Neutrophil (primary cell): ENCODE data around the gene GALNT17.

Experiments
- H3K27ac ChIP-seq: fragments of 200-600 bp; sonication (generic); 2 replicates; pipeline ENCODE4 v1.5.1; 2016; ENCODE audit warnings: mild to moderate bottlenecking, moderate library complexity
- H3K27me3 ChIP-seq: fragments of 200-600 bp; sonication (generic); 2 replicates; pipeline ENCODE4 v1.6.0; 2016; ENCODE audit warnings: mild to moderate bottlenecking
- H3K36me3 ChIP-seq: fragments of 200-600 bp; sonication (generic); 2 replicates; pipeline ENCODE4 v1.5.1; 2017
- H3K4me1 ChIP-seq, 2 experiments: fragments of 200-600 bp in 1 of 2; sonication (generic) in 1 of 2; 1 replicate in 1 of 2; 2 replicates in 1 of 2; pipeline versions ENCODE4 v1.5.1 to v1.6.1; 2013 to 2016; ENCODE audit warnings: low read depth in 1 of 2, low read length in 1 of 2, mild to moderate bottlenecking in 1 of 2, moderate library complexity in 1 of 2; ENCODE audit not compliant: control insufficient read depth in 1 of 2, insufficient read depth in 1 of 2
- H3K4me3 ChIP-seq, 2 experiments: fragments of 200-600 bp in 1 of 2; sonication (generic) in 1 of 2; 1 replicate in 1 of 2; 2 replicates in 1 of 2; pipeline ENCODE4 v1.5.1; 2013 to 2016; ENCODE audit warnings: low read depth in 1 of 2, low read length in 1 of 2, mild to moderate bottlenecking in 1 of 2, moderate library complexity in 1 of 2
- H3K9me3 ChIP-seq: fragments of 200-600 bp; sonication (generic); 2 replicates; pipeline ENCODE4 v1.5.1; 2016
- CTCF ChIP-seq: fragments of 200-600 bp; sonication (generic); IDR thresholded peaks from 2 replicates; pipeline ENCODE4 v1.5.1; 2016; ENCODE audit warnings: antibody characterized with exemption

GALNT17 gene

GRCh38 chr7:71308096-71308495 lies 176.2 kb downstream of the GALNT17 start:
- Histone ChIP-seq H3K4me3 (no peak overlapping the region), H3K4me1 (no peaks in the 10 kb centered on the region), H3K9me3 (no peaks in the 10 kb centered on the region), H3K27me3 (no peaks in the 10 kb centered on the region), H3K27ac (no peak overlapping the region), H3K36me3 (no peaks in the 10 kb centered on the region)
- no peak for TF ChIP-seq CTCF

GRCh38 chr7:71311576-71311975 lies 179.6 kb downstream of the GALNT17 start:
- Histone ChIP-seq H3K4me1 (no peaks in the 10 kb centered on the region), H3K27ac (no peak overlapping the region), H3K4me3 (no peak overlapping the region), H3K9me3 (no peaks in the 10 kb centered on the region), H3K27me3 (no peaks in the 10 kb centered on the region), H3K36me3 (no peaks in the 10 kb centered on the region)
- TF ChIP-seq CTCF, result no peak

GRCh38 chr7:71312755-71313490 lies 181.0 kb downstream of the GALNT17 start:
- Histone ChIP-seq H3K36me3 (no peaks in the 10 kb centered on the region), H3K27ac (no peak overlapping the region), H3K9me3 (no peaks in the 10 kb centered on the region), H3K4me3 (no peak overlapping the region), H3K4me1 (no peaks in the 10 kb centered on the region), H3K27me3 (no peaks in the 10 kb centered on the region)
- no peak for TF ChIP-seq CTCF

- no peaks in the 10 kb centered on the region for H3K36me3 ChIP-seq
- H3K4me1 ChIP-seq, result no peaks in the 10 kb centered on the region
- H3K27ac ChIP-seq, result no peak overlapping the region
- H3K27me3 ChIP-seq, result no peaks in the 10 kb centered on the region
- TF ChIP-seq CTCF, result no peak
- no peak overlapping the region for H3K4me3 ChIP-seq
- H3K9me3 ChIP-seq, result no peaks in the 10 kb centered on the region
Measured at GRCh38 chr7:71313553-71313952, 181.6 kb downstream of the GALNT17 start.

- TF ChIP-seq CTCF, result no peak
- no peaks in the 10 kb centered on the region for H3K36me3 ChIP-seq
- H3K27me3 ChIP-seq, result no peaks in the 10 kb centered on the region
- H3K4me3 ChIP-seq, result no peak overlapping the region
- H3K27ac ChIP-seq, result no peak overlapping the region
- H3K4me1 ChIP-seq, result no peaks in the 10 kb centered on the region
- H3K9me3 ChIP-seq, result peaks cover 3% of the 10 kb centered on the region
Measured at GRCh38 chr7:71320916-71321315, 189.0 kb downstream of the GALNT17 start.
